ENCODE results near the gene FYN. TPM values are rescaled to one million over a fixed set of nuclear protein-coding genes. Genes with fewer than 3 reads are reported as not detected.

FYN gene
- total and polyA plus RNA-seq, 4 donors, result 11.2 to 28.3 (median 19.7) TPM

GRCh38 chr6:111750753-111751673 lies 122.2 kb downstream of the FYN start (continued):
- TF ChIP-seq, protein P1, sequence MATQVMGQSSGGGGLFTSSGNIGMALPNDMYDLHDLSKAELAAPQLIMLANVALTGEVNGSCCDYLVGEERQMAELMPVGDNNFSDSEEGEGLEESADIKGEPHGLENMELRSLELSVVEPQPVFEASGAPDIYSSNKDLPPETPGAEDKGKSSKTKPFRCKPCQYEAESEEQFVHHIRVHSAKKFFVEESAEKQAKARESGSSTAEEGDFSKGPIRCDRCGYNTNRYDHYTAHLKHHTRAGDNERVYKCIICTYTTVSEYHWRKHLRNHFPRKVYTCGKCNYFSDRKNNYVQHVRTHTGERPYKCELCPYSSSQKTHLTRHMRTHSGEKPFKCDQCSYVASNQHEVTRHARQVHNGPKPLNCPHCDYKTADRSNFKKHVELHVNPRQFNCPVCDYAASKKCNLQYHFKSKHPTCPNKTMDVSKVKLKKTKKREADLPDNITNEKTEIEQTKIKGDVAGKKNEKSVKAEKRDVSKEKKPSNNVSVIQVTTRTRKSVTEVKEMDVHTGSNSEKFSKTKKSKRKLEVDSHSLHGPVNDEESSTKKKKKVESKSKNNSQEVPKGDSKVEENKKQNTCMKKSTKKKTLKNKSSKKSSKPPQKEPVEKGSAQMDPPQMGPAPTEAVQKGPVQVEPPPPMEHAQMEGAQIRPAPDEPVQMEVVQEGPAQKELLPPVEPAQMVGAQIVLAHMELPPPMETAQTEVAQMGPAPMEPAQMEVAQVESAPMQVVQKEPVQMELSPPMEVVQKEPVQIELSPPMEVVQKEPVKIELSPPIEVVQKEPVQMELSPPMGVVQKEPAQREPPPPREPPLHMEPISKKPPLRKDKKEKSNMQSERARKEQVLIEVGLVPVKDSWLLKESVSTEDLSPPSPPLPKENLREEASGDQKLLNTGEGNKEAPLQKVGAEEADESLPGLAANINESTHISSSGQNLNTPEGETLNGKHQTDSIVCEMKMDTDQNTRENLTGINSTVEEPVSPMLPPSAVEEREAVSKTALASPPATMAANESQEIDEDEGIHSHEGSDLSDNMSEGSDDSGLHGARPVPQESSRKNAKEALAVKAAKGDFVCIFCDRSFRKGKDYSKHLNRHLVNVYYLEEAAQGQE (IDR thresholded peaks at IDR 0.05), result no peak
- TF ChIP-seq HNF4G (IDR thresholded peaks at IDR 0.05), result no peak

DNA sequence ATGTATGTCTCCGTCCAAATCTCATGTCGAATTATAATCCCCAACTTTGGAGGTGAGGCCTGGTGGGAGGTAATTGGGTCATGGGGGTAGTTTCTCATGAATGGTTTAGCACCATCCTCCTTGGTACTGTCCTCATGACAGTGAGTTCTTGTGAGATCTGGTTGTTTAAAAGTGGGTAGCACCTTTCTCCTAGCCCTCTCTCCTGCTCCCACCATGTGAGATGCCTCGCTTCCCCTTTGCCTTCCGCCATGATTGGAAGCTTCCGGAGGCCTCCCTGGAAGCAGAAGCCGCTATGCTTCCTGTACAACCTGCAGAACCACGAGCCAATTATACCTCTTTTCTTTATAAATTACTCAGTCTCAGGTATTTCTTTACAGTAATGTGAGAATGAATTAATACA lies 123.1 kb downstream of the FYN start:
- H3K36me3 ChIP-seq (ENCODE audit: control insufficient read depth in 4 of 4, insufficient read depth in 3 of 4, low read depth in 1 of 4, low read length in 3 of 4), result no peaks in the 10 kb centered on the region
- no peaks in the 10 kb centered on the region for H3K9me3 ChIP-seq (ENCODE audit: control insufficient read depth in 4 of 4, low read length in 3 of 4)

GRCh38 chr6:111748231-111748647 lies 125.0 kb downstream of the FYN start:
- Histone ChIP-seq H3K4me3 (ENCODE audit: low read depth in 1 of 3, low read length in 3 of 3) (no peak overlapping the region), H3K4me1 (ENCODE audit: control insufficient read depth in 4 of 4, insufficient read depth in 4 of 4, low read length in 3 of 4) (peaks cover 0 to 2% (median 0%) of the 10 kb centered on the region in 4 donors), H3K9me3 (ENCODE audit: control insufficient read depth in 4 of 4, low read length in 3 of 4) (no peaks in the 10 kb centered on the region), H3K36me3 (ENCODE audit: control insufficient read depth in 4 of 4, insufficient read depth in 3 of 4, low read depth in 1 of 4, low read length in 3 of 4) (no peaks in the 10 kb centered on the region), H3K27me3 (ENCODE audit: control insufficient read depth in 4 of 4, insufficient read depth in 4 of 4, low read length in 3 of 4) (no peaks in the 10 kb centered on the region), H3K27ac (ENCODE audit: low read depth in 1 of 2, low read length in 2 of 2) (no peak overlapping the region), H3K9ac (ENCODE audit: low read depth in 1 of 2, low read length in 2 of 2) (no peak overlapping the region)
- TF ChIP-seq NR2F2 (IDR thresholded peaks at IDR 0.05), result peak; percentile 90
- no peak for TF ChIP-seq CTCF (IDR thresholded peaks at IDR 0.05; ENCODE audit: low read depth, low read length, missing input control)
- WGBS, result 76% methylated on average over 3 of the region's 3 CpGs
- no peak for DNase-seq (ENCODE audit: low spot score)

More for the DNA sequence above, 123.1 kb downstream of the FYN start:
- TF ChIP-seq RXRA (IDR thresholded peaks at IDR 0.05) (no peak), YY1 (IDR thresholded peaks at IDR 0.05) (no peak), EGR1 (IDR thresholded peaks at IDR 0.05; ENCODE audit: low read depth in 2 of 2) (no peak), GABPA (IDR thresholded peaks at IDR 0.05 in 1 of 2, conservative IDR thresholded peaks at IDR 0.05 in 1 of 2) (no peak), SP1 (IDR thresholded peaks at IDR 0.05) (no peak), FOXA1 (IDR thresholded peaks at IDR 0.05) (no peak), HNF4G (IDR thresholded peaks at IDR 0.05) (no peak), ATF3 (IDR thresholded peaks at IDR 0.05) (no peak)
- TF ChIP-seq, protein P1 (IDR thresholded peaks at IDR 0.05), result no peak
- Histone ChIP-seq H3K9ac (ENCODE audit: low read depth in 1 of 2, low read length in 2 of 2) (no peak overlapping the region), H3K4me1 (ENCODE audit: control insufficient read depth in 4 of 4, insufficient read depth in 4 of 4, low read length in 3 of 4) (peaks cover 0 to 2% (median 0%) of the 10 kb centered on the region in 4 donors), H3K27me3 (ENCODE audit: control insufficient read depth in 4 of 4, insufficient read depth in 4 of 4, low read length in 3 of 4) (no peaks in the 10 kb centered on the region), H3K27ac (ENCODE audit: low read depth in 1 of 2, low read length in 2 of 2) (peak overlapping the region in 1 of 2 donors; percentile 26), H3K4me3 (ENCODE audit: low read depth in 1 of 3, low read length in 3 of 3) (no peak overlapping the region)
- DNase-seq (ENCODE audit: low spot score), result no peak
- WGBS, result 88% methylated on average over 7 of the region's 7 CpGs
